ENCODE measurements around the gene CACNA1G.

The CACNA1G gene

GRCh38 chr17:50521514-50521913 lies 39.0 kb upstream of the CACNA1G start:
- TF ChIP-seq CTCF (IDR thresholded peaks at IDR 0.05; ENCODE audit: unreplicated experiment in 3 of 3): no peak
- Mint-ChIP-seq H3K27ac (no peak overlapping the region), H3K9me3 (no peaks in the 10 kb centered on the region), H3K4me1 (peaks cover 20% of the 10 kb centered on the region), H3K27me3 (ENCODE audit: low read depth) (peaks cover 3% of the 10 kb centered on the region), H3K4me3 (peak overlapping the region in 1 of 3 experiments; percentile 7), H3K36me3 (ENCODE audit: low read depth) (no peaks in the 10 kb centered on the region)

GRCh38 chr17:50522766-50523165 lies 37.7 kb upstream of the CACNA1G start:
- H3K9me3 Mint-ChIP-seq: no peaks in the 10 kb centered on the region
- H3K4me3 Mint-ChIP-seq: no peak overlapping the region
- H3K27me3 Mint-ChIP-seq (ENCODE audit: low read depth): peaks cover 3% of the 10 kb centered on the region
- H3K36me3 Mint-ChIP-seq (ENCODE audit: low read depth): no peaks in the 10 kb centered on the region
- peaks cover 20% of the 10 kb centered on the region for H3K4me1 Mint-ChIP-seq
- no peak overlapping the region for H3K27ac Mint-ChIP-seq
- no peak for TF ChIP-seq CTCF (IDR thresholded peaks at IDR 0.05; ENCODE audit: unreplicated experiment in 3 of 3)

DNA sequence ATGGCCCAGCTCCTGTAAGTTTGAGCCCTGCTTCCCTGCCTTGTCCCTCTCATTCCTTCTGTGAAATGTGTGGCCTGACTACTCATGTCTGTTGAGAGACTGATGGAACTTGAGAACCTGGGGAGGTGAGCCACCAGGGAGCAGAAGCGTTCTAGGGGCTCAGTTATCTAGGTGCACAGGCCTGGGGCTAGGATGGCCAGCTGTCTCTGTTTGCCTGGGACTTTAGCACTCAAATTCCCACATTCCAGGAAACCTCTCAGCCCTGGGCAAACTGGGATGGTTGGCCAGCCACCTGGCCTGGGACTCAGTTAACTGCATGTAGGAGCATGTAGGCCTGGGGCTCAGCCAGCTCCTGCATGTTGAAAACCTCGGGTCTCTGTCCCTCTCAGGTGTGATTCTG lies 37.3 kb upstream of the CACNA1G start:
- Mint-ChIP-seq H3K27me3 (ENCODE audit: low read depth) (peaks cover 3% of the 10 kb centered on the region), H3K4me1 (peaks cover 19% of the 10 kb centered on the region), H3K9me3 (no peaks in the 10 kb centered on the region), H3K4me3 (no peak overlapping the region), H3K27ac (no peak overlapping the region), H3K36me3 (ENCODE audit: low read depth) (no peaks in the 10 kb centered on the region)
- no peak for TF ChIP-seq CTCF (IDR thresholded peaks at IDR 0.05; ENCODE audit: unreplicated experiment in 3 of 3)

DNA sequence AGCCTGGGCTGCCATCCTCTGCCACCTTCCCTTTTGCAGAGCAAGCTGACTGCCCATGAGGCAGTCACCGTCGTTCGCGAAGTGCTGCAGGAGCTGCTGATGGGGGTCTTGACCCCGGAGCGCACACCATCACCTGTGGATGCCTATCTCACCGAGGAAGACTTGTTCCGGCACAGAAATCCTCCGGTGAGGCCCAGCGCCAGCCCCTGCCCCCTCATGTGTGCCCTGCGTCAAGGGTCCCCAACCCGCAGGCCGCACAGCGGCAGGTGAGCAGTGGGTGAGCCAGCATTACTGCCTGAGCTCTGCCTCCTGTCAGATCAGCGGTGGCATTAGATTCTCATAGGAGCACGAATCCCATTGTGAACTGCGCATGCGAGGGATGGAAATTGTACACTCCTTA lies 35.7 kb upstream of the CACNA1G start:
- Mint-ChIP-seq H3K4me3 (no peak overlapping the region), H3K27ac (no peak overlapping the region), H3K27me3 (ENCODE audit: low read depth) (peaks cover 3% of the 10 kb centered on the region), H3K9me3 (no peaks in the 10 kb centered on the region), H3K36me3 (ENCODE audit: low read depth) (no peaks in the 10 kb centered on the region), H3K4me1 (peaks cover 10% of the 10 kb centered on the region)
- no peak for TF ChIP-seq CTCF (IDR thresholded peaks at IDR 0.05; ENCODE audit: unreplicated experiment in 3 of 3)

DNA sequence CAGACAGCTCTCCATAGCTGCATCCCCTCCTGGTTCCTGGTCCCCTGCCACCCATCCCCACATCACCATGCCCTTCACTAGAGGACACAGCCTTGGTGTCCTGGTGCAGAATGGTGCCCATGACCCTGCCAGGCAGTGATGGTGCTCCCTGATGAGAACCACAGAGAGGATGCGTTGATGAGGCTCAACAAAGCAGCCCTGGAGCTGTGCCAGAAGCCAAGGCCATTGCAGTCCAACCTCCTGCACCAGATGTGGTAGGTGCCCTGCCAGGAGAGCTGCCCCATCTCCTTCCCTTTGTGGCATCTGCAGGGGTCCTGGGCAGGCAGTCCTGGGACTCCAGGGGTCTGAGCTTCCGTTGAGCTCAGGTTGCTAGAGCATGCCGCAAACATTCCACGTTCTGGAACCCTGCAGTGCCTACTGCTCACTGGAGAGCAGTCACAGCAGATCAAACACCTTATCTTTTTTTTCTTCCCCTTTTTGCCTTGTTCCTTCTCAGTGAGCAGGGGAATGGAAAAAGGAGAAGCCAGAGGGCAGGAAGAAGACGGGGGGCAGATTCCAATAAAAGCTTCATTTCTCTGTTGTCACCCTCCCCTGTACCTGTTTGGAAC lies 33.3 kb upstream of the CACNA1G start:
- no peaks in the 10 kb centered on the region for H3K9me3 Mint-ChIP-seq
- peaks cover 12% of the 10 kb centered on the region for H3K4me1 Mint-ChIP-seq
- no peaks in the 10 kb centered on the region for H3K36me3 Mint-ChIP-seq (ENCODE audit: low read depth)
- no peak for TF ChIP-seq CTCF (IDR thresholded peaks at IDR 0.05; ENCODE audit: unreplicated experiment in 3 of 3)
- H3K4me3 Mint-ChIP-seq: no peak overlapping the region
- no peak overlapping the region for H3K27ac Mint-ChIP-seq
- peaks cover 4% of the 10 kb centered on the region for H3K27me3 Mint-ChIP-seq (ENCODE audit: low read depth)

- Mint-ChIP-seq H3K27ac (no peak overlapping the region), H3K9me3 (no peaks in the 10 kb centered on the region), H3K27me3 (ENCODE audit: low read depth) (peaks cover 4% of the 10 kb centered on the region), H3K4me3 (no peak overlapping the region), H3K4me1 (peaks cover 14% of the 10 kb centered on the region), H3K36me3 (ENCODE audit: low read depth) (no peaks in the 10 kb centered on the region)
- TF ChIP-seq CTCF (IDR thresholded peaks at IDR 0.05; ENCODE audit: unreplicated experiment in 3 of 3): no peak
These were observed 32.5 kb upstream of the CACNA1G start for GRCh38 chr17:50527949-50528474.

Data from nephron (organoid).